Stimulated activated CD4-positive, alpha-beta T cell treated with anti-CD3 and anti-CD28 coated beads, TNF-alpha, amount 100 ng/mL, for 48 hours (primary cell): ENCODE data around the gene ADGRG6.

Source experiments
- DNase-seq, 3 donors: peaks; one replicate each; pipeline ENCODE4 v3.0.0-alpha.2; 2020; ENCODE audit warnings: low read depth in 3 of 3

The ADGRG6 gene

DNA sequence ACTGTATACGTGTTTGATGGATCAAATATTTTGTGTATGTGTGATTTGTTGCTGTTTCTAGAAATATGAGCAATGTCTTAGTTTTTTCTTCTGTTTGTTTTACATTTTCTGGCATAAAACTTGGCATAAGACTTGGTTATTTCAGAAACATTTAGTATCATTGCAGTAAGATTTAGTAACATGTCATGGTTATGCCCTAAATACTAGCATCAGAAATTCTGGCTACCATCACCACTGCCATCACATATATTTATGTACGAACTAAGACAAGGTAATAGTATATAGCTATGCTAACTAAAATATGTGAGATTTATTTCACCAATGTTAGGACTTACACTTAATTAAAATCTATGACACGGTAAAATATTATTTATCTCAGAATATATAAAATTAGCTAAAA, 10.3 kb upstream of the ADGRG6 start:
- no peak for DNase-seq

DNA sequence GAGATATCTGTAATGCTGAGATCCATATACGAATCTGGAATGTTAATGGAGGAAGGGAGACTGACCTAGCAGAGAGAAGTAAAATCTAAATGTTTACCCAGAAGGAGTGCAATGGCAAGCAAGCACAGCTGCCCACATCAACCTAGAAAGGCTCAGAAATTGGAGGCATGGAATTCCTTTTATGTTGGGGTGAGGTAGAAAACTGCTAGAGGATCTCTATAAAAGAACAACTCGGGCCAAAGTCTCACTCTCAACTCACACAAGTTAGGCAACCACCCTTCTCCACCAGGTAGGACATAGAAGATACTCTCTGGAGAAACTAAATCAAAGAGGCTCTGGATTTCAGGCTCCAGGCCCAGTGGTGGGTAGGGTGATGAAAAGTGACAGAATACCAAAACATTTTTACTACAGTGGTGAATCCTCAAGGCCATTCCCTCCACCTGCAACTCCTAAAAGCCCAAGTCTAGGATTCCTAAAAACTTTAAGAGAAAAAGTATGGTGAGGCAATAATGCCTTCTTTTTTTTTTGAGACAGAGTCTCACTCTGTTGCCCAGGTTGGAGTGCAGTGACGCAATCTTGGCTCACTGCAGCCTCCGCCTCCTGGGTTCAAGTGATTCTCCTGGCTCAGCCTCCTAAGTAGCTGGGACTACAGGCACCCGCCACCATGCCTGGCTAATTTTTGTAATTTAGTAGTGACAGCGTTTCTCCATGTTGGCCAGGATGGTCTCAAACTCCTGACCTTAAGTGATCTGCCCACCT, 9.5 kb upstream of the ADGRG6 start:
- DNase-seq: no peak

- no peak for DNase-seq
These were observed 8.7 kb upstream of the ADGRG6 start for GRCh38 chr6:142293121-142293520.

DNA sequence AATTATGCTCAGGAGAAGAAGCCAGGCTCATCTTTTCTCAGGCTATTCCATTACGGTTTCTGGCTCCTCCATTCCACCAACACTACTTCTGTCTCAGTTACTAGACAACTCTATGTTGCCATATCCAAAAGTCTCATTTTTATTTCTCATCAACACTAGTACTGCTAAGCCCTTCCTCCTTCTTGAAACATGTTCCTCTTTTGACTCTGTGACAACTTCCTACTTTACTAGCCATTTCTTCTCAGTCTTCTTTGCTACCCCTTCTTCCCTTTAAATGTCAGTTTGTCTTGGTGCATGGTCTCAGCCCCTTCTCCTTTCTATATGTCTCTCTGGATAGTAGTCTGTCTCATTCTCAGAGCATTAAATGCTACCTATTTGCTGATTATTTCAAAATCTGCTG, 7.1 kb upstream of the ADGRG6 start:
- DNase-seq: no peak

GRCh38 chr6:142296975-142297604, 4.7 kb upstream of the ADGRG6 start:
- DNase-seq: no peak

GRCh38 chr6:142297605-142297995, 4.2 kb upstream of the ADGRG6 start:
- DNase-seq: no peak

DNA sequence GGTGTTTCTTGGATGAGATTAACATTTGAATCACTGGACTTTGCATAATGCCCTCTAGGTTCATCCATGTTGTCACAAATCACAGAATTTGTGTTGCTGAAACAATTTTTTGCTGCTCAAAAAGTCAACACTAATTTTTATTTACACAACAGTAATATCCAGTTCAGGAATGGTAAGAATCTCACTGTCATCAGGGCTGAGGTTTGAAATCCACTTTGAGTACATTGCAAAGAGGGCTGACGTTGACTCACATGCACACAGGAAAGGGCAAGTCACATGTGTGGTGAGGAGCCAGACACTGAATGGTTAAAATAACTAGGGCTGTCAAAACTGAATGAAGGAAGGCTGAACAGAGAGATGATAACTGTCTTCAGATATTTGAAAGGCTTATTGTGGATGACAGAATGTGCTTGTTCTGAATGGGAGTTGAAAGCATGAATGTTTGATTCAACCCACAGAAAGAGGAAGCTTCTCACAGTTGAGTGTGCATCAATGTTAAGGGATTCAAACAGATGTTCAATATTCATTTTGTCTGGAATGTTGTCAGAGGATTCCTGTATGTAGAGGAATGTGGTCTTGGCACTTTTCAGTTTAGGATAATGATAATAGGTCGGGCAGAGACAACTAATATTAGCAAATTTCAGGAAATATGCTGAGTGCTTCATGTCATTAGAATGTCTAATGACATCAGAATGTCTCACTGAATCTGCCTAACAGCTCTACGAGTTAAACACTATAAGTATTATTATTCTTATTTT, 3.6 kb upstream of the ADGRG6 start:
- DNase-seq: no peak

- DNase-seq: no peak
These were observed 1.5 kb upstream of the ADGRG6 start for GRCh38 chr6:142300302-142300701.

- DNase-seq: no peak
These were observed 803 bp upstream of the ADGRG6 start for GRCh38 chr6:142300758-142301650.

DNA sequence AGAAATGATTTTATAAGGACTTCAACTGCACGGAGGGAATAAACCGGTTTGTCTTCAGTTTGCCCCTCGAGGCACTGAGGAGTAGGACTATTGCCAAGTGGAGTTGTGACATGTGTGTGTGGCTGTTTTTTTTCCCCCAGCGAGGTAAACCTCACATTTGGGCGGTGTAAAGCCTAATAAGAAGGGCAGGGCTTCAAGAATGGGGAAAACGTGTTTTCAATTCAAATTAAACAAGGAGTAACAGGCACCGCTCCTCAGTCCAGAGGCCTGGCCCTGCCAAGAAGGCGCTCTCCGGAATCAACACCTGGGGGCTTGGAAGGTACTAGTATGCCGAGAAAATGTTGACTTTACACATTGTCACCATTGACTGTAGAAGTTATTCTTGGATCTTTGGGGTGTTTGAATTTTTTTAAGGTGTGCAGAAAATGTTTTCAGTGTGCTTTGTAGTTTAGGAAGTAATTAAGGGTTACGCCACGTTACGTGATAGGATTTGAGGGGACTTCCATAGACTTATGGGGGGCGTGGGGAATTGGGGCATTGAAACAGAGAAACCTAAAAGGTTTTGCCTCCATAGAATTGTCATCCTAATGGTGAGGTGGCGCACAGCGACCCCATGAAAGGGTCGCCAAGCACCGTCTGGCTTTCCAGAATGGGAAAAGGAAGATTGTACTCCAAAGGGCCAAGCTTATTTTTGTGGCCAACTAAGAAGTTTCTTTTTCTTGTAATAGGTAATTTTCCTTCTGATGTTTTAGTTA, 791 bp downstream of the ADGRG6 start:
- DNase-seq: no peak

DNA sequence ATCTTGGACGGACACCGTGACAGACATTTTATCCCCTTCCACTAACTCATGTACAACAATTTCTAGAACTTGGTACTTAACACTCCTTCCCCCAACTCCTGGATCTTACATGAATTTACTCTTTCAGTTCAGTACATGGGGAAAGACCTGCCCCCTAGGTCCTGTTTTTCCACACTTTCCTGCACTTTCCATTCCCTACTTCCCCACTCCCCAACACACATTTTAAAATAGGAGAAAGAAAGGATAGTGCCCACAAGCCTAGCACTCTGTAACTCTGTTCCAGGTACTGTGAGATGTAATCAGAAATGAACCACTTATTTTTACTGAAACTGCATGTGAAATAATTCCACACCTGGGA, 1.3 kb downstream of the ADGRG6 start:
- no peak for DNase-seq

- DNase-seq: no peak
These were observed 2.4 kb downstream of the ADGRG6 start for GRCh38 chr6:142304241-142304640.

DNA sequence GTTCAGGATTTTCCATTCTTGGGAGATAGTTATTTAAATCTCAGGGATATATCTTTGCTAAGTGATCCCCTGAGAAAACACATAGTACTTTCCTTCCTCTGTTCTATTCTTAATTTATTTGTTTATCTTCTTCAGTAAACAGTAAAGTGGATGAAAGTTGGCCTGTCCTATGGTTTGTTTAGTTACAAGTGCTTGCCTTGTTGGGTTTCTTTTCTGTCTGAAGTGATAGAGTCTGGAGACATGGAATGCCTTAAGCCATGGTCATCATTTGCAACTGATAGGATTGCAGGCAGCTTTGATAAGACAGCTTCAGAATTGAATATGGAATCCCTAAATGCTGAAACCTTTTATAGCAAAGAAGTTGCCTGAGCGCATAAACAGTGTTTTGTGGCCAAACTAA, 4.9 kb downstream of the ADGRG6 start:
- DNase-seq: no peak

DNA sequence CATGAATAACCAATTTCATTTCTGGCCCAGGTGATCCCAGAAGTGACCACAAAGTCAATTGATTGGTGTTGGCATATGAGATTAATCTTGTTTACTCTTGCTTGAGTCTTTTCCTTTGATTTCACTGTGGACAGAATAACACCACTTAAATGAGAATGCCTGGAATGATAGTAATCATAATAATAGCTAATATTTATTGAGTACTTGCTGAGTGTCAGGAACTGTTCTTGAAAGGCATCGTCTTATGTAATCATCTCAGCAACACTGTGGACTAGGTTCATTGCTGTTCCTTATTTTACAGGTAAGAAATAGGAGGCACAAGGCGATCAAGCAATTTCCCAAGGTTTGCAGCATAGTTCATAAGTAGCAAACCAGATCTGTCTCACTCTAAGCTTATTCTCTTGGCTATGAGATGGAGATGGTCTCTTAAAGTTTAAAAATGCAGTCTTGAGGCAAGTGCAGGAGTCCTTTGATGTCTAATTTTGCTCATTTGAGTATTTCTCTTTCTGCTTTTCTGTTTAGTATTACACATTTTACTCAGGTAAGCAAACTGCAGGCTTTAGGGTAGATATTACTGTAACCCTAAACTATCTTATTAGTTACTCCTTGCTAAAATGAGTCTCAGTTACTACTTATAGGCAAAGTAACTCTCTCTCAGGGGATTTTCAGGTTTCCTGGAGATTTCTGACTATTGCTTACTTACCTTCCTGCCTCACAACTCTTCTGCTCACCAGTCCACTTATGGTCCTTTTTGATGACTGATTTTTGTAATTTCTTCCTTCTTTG, 6.3 kb downstream of the ADGRG6 start:
- DNase-seq: no peak

DNA sequence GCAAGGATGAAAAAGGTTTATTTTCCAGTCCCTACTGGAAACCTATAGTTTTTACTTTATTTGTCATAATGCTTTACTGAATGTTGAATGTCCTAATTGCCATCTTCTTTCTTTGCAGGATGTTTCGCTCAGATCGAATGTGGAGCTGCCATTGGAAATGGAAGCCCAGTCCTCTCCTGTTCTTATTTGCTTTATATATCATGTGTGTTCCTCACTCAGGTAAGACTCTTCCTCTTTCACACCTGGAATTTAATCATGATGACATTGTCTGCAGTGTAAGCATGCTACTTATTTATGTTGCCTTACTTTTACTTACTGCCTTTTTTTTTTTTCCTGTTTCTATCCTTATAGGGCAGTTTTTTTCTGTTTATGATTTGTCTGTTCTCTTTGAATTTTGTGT, 7.6 kb downstream of the ADGRG6 start:
- DNase-seq: no peak

- no peak for DNase-seq
These were observed 11.5 kb downstream of the ADGRG6 start for GRCh38 chr6:142313284-142313683.

- DNase-seq: no peak
These were observed 15.1 kb downstream of the ADGRG6 start for GRCh38 chr6:142316791-142317368.

DNA sequence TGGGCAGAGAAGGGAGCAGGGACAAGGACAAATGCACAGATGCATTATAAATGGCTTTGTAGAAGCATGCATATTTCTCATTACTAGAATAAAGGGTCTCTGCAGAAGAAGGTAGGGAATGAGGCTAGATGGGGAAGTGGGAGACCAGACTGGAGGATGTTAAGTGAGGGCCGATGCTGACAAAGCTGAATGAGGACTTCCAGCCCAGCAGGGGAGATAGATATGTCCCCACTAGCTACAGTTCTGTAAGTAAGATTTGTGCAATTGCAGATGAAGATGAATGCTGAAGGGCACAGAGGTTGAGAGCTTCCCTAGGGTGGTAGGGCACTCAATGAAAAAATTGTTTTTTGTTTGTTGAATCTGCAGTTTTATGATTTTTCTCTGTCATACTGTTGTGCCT, 16.9 kb downstream of the ADGRG6 start:
- no peak for DNase-seq

DNA sequence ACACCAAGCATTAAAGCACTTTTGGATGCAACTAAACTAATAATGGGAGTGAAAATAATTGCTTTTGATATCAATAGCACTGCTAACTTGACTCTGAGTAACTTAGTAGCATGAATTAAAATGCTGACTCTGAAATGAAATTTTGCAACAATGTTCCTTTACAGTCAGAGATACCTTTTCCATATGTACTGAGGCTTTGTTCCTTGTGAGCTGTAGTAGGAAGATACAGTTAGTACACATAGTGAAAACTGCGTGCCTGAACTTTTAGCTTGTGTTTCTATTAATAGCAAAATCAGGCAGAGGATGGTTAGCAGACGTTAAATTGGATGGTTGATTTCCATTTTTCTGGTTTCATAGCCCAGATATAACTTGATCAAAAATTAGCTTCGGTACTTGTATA, 18.6 kb downstream of the ADGRG6 start:
- no peak for DNase-seq

DNA sequence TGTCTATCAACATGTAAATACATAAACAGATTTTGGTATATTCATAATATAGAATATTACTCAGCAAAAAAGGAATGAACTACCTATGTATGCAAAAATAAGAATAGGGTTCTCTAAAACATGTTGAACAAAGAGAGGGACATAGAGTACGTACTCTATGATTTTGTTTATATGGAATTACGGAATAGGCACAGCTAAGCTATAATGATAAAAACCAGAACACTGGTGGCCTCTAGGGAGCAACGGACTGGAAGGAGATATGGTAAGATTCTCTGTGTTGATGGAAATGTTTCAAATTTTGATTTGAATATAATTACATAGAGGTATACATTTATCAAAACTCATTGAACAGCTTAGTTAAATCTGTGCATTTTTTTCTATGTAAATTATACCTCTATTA, 19.6 kb downstream of the ADGRG6 start:
- no peak for DNase-seq
